CD14-positive monocyte (primary cell): ENCODE data around the gene CDC45. TPM values are rescaled to one million over a fixed set of nuclear protein-coding genes. Genes with fewer than 3 reads are reported as not detected.

Source experiments
- DNase-seq, 3 donors: peaks; one replicate each; pipeline ENCODE4 v3.0.0-alpha.2; 2011 to 2022
- H2AFZ ChIP-seq: 2 replicates; pipeline ENCODE4 v1.6.0; 2012; ENCODE audit warnings: mild to moderate bottlenecking, low read depth, low read length, inconsistent platforms; ENCODE audit not compliant: insufficient read depth, poor library complexity, severe bottlenecking
- H3K27ac ChIP-seq, 2 donors: 1 replicate in 1 of 2; 2 replicates in 1 of 2; pipeline ENCODE4 v1.5.1; 2012 to 2013; ENCODE audit warnings: low read length in 2 of 2, control low read depth in 1 of 2, inconsistent platforms in 1 of 2, low read depth in 1 of 2, mild to moderate bottlenecking in 1 of 2
- H3K27me3 ChIP-seq, 2 donors: one replicate each; pipeline versions ENCODE4 v1.6.0 to v1.6.1; 2011 to 2013; ENCODE audit warnings: low read length in 2 of 2; ENCODE audit not compliant: control insufficient read depth in 2 of 2, insufficient read depth in 2 of 2
- H3K36me3 ChIP-seq, 2 donors: replicated peaks in 1 of 2; 1 replicate in 1 of 2; 2 replicates in 1 of 2; pipeline versions ENCODE4 v1.5.1 to v1.6.1; 2012 to 2013; ENCODE audit warnings: low read length in 2 of 2, control low read depth in 1 of 2, inconsistent platforms in 1 of 2, mild to moderate bottlenecking in 1 of 2; ENCODE audit not compliant: insufficient read depth in 2 of 2, control insufficient read depth in 1 of 2
- H3K4me1 ChIP-seq, 2 donors: 1 replicate in 1 of 2; 2 replicates in 1 of 2; pipeline versions ENCODE4 v1.5.1 to v1.6.1; 2012 to 2013; ENCODE audit warnings: low read length in 2 of 2, control low read depth in 1 of 2, inconsistent platforms in 1 of 2, mild to moderate bottlenecking in 1 of 2, moderate library complexity in 1 of 2; ENCODE audit not compliant: insufficient read depth in 2 of 2, control insufficient read depth in 1 of 2
- H3K4me2 ChIP-seq: replicated peaks from 2 replicates; pipeline ENCODE3; 2012; ENCODE audit warnings: low read length, moderate library complexity, mild to moderate bottlenecking; ENCODE audit not compliant: poor library complexity, severe bottlenecking; ENCODE audit errors: extremely low read depth
- H3K4me3 ChIP-seq, 3 experiments: fragments of 200-600 bp in 1 of 3; sonication (generic) in 1 of 3; replicated peaks in 1 of 3; 1 replicate in 2 of 3; 2 replicates in 1 of 3; pipeline ENCODE4 v1.5.1; 2011 to 2013; ENCODE audit warnings: low read length in 3 of 3, mild to moderate bottlenecking in 3 of 3, control low read depth in 2 of 3, low read depth in 2 of 3, inconsistent platforms in 1 of 3, moderate library complexity in 1 of 3
- H3K79me2 ChIP-seq: 2 replicates; pipeline ENCODE4 v1.6.0; 2012; ENCODE audit warnings: mild to moderate bottlenecking, control low read depth, inconsistent platforms, low read length, moderate library complexity; ENCODE audit not compliant: insufficient read depth
- H3K9ac ChIP-seq: 2 replicates; pipeline ENCODE4 v1.6.0; 2017; ENCODE audit warnings: low read length, mild to moderate bottlenecking; ENCODE audit not compliant: insufficient read depth, poor library complexity, severe bottlenecking
- H3K9me3 ChIP-seq, 2 donors: replicated peaks in 1 of 2; 1 replicate in 1 of 2; 2 replicates in 1 of 2; pipeline versions ENCODE4 v1.5.1 to v1.6.1; 2012 to 2013; ENCODE audit warnings: low read length in 2 of 2, control low read depth in 1 of 2; ENCODE audit not compliant: control insufficient read depth in 1 of 2, insufficient read depth in 1 of 2
- H4K20me1 ChIP-seq: 2 replicates; pipeline ENCODE4 v1.6.0; 2012; ENCODE audit warnings: mild to moderate bottlenecking, low read length, control low read depth, moderate library complexity; ENCODE audit not compliant: insufficient read depth
- H3K27ac Mint-ChIP-seq, 7 donors: one replicate each; pipeline ENCODE4 v1.8.0; 2020; ENCODE audit warnings: mild to moderate bottlenecking in 7 of 7, mixed read lengths in 7 of 7, moderate library complexity in 6 of 7, inconsistent platforms in 2 of 7
- H3K27me3 Mint-ChIP-seq, 3 donors: one replicate each; pipeline ENCODE4 v1.8.0; 2021 to 2022; ENCODE audit warnings: low read depth in 3 of 3, mild to moderate bottlenecking in 3 of 3, mixed read lengths in 3 of 3, moderate library complexity in 3 of 3, inconsistent platforms in 1 of 3
- H3K36me3 Mint-ChIP-seq, 2 donors: one replicate each; pipeline ENCODE4 v1.8.0; 2020; ENCODE audit warnings: mixed read lengths in 2 of 2, inconsistent platforms in 1 of 2, mild to moderate bottlenecking in 1 of 2
- H3K4me1 Mint-ChIP-seq: one replicate; pipeline ENCODE4 v1.8.0; 2020; ENCODE audit warnings: mild to moderate bottlenecking, mixed read lengths
- H3K4me3 Mint-ChIP-seq, 2 donors: one replicate each; pipeline ENCODE4 v1.8.0; 2020; ENCODE audit warnings: mild to moderate bottlenecking in 2 of 2, mixed read lengths in 2 of 2, moderate library complexity in 1 of 2
- H3K9me3 Mint-ChIP-seq, 7 donors: one replicate each; pipeline ENCODE4 v1.8.0; 2020 to 2022; ENCODE audit warnings: mixed read lengths in 7 of 7, mild to moderate bottlenecking in 6 of 7, moderate library complexity in 6 of 7, inconsistent platforms in 2 of 7
- CTCF ChIP-seq: fragments of 200-600 bp; IDR thresholded peaks from one replicate; pipeline ENCODE4 v1.8.0; 2022; ENCODE audit warnings: antibody characterized with exemption, mild to moderate bottlenecking
- WGBS: methylation state at CpG from one replicate; pipeline ENCODE4 v1.1.5; 2013; ENCODE audit warnings: missing lambda C conversion rate; ENCODE audit not compliant: insufficient coverage; 5-methylcytosine and 5-hydroxymethylcytosine counted together
- intact Hi-C, 2 donors: fragments of 100-400 bp; cut with micrococcal nuclease; formaldehyde crosslinking; loops; one replicate each; pipeline versions ENCODE4 v1.15.0 to v1.15.1; 2023
- polyA plus RNA-seq, 3 donors: library from polyadenylated mRNA; depleted of rRNA in 1 of 3; unstranded in 2 of 3; stranded (reverse) in 1 of 3; fragments of 300-500 nt in 2 of 3; fragments of >200 nt in 1 of 3; fragmentation: Illumina TruSeq in 2 of 3; gene quantifications; 1 replicate in 2 of 3; 2 replicates in 1 of 3; pipeline ENCODE4 v1.2.3, GENCODE V29; 2012 to 2021

Gene CDC45
- polyA plus RNA-seq, 3 donors = 0.04 TPM; not detected in 2

- Histone ChIP-seq H3K4me2 (no peak overlapping the region), H3K27ac (no peak overlapping the region), H3K9me3 (no peaks in the 10 kb centered on the region), H4K20me1 (no peaks in the 10 kb centered on the region), H3K9ac (no peak overlapping the region), H2AFZ (no peak overlapping the region), H3K4me1 (no peaks in the 10 kb centered on the region), H3K36me3 (peaks cover 6 to 44% of the 10 kb centered on the region in 2 donors), H3K27me3 (no peaks in the 10 kb centered on the region), H3K79me2 (no peaks in the 10 kb centered on the region), H3K4me3 (no peak overlapping the region)
- DNase-seq = no peak
- H3K4me1 Mint-ChIP-seq = no peaks in the 10 kb centered on the region
- intact Hi-C loops = no loop called here
- peaks cover 27 to 52% of the 10 kb centered on the region in 2 donors for H3K36me3 Mint-ChIP-seq
- H3K27me3 Mint-ChIP-seq = no peaks in the 10 kb centered on the region
- no peak overlapping the region for H3K4me3 Mint-ChIP-seq
- H3K27ac Mint-ChIP-seq = no peak overlapping the region
- TF ChIP-seq CTCF = no peak
- peaks cover 0 to under 1% (median 0%) of the 10 kb centered on the region in 7 donors for H3K9me3 Mint-ChIP-seq
- no CpG with 5 or more reads among the region's 7 CpGs for WGBS
Measured at GRCh38 chr22:19488884-19489843, 9.4 kb downstream of the CDC45 start.

- Histone ChIP-seq H3K27me3 (no peaks in the 10 kb centered on the region), H3K9me3 (no peaks in the 10 kb centered on the region), H3K27ac (no peak overlapping the region), H3K9ac (no peak overlapping the region), H3K36me3 (peaks cover 12 to 43% of the 10 kb centered on the region in 2 donors), H4K20me1 (no peaks in the 10 kb centered on the region), H3K4me2 (no peak overlapping the region), H2AFZ (no peak overlapping the region), H3K79me2 (no peaks in the 10 kb centered on the region), H3K4me1 (no peaks in the 10 kb centered on the region), H3K4me3 (no peak overlapping the region)
- Mint-ChIP-seq H3K27me3 (no peaks in the 10 kb centered on the region), H3K4me3 (no peak overlapping the region), H3K36me3 (peaks cover 19 to 53% of the 10 kb centered on the region in 2 donors), H3K27ac (no peak overlapping the region), H3K4me1 (no peaks in the 10 kb centered on the region), H3K9me3 (no peaks in the 10 kb centered on the region)
- intact Hi-C loops = loop anchor here in 1 of 2 donors (10.0 kb wide), 1 partner anchor 144 kb away; no protein-coding TSS in a partner anchor
- 100% methylated on average over 1 of the region's 5 CpGs for WGBS
- no peak for TF ChIP-seq CTCF
- no peak for DNase-seq
Measured at GRCh38 chr22:19490628-19491230, 11.0 kb downstream of the CDC45 start.
